Muscle layer of duodenum (tissue), 2 donors: ENCODE measurements around the gene UBR4.

ENCODE experiments used
- H3K27ac ChIP-seq: one replicate; pipeline ENCODE4 v1.7.0; 2013; ENCODE audit warnings: mild to moderate bottlenecking, low read length
- H3K27me3 ChIP-seq: one replicate; pipeline ENCODE4 v1.7.0; 2013; ENCODE audit warnings: low read depth, mild to moderate bottlenecking, control low read depth, low read length
- H3K36me3 ChIP-seq, 2 donors: one replicate each; pipeline ENCODE4 v1.7.0; 2013; ENCODE audit warnings: low read length in 2 of 2, control low read depth in 1 of 2, mild to moderate bottlenecking in 1 of 2; ENCODE audit not compliant: insufficient read depth in 2 of 2, control insufficient read depth in 1 of 2
- H3K4me1 ChIP-seq, 2 donors: one replicate each; pipeline ENCODE4 v1.7.0; 2013; ENCODE audit warnings: low read length in 2 of 2, mild to moderate bottlenecking in 2 of 2, control low read depth in 1 of 2, moderate library complexity in 1 of 2; ENCODE audit not compliant: insufficient read depth in 2 of 2, control insufficient read depth in 1 of 2
- H3K4me3 ChIP-seq, 2 donors: one replicate each; pipeline ENCODE4 v1.7.0; 2013; ENCODE audit warnings: low read length in 2 of 2, low read depth in 1 of 2, mild to moderate bottlenecking in 1 of 2
- H3K9me3 ChIP-seq, 2 donors: one replicate each; pipeline ENCODE4 v1.7.0; 2013; ENCODE audit warnings: low read length in 2 of 2, control low read depth in 1 of 2, mild to moderate bottlenecking in 1 of 2; ENCODE audit not compliant: control insufficient read depth in 1 of 2
- donor health status: healthy.

The UBR4 gene

GRCh38 chr1:19070197-19070651 lies 139.8 kb downstream of the UBR4 start:
- no peak overlapping the region for H3K27ac ChIP-seq
- no peaks in the 10 kb centered on the region for H3K9me3 ChIP-seq
- H3K27me3 ChIP-seq, result no peaks in the 10 kb centered on the region
- peaks cover 4 to 13% of the 10 kb centered on the region in 2 donors for H3K4me1 ChIP-seq
- peaks cover 21 to 29% of the 10 kb centered on the region in 2 donors for H3K36me3 ChIP-seq
- no peak overlapping the region for H3K4me3 ChIP-seq

- H3K36me3 ChIP-seq, result peaks cover 6 to 15% of the 10 kb centered on the region in 2 donors
- no peaks in the 10 kb centered on the region for H3K9me3 ChIP-seq
- no peak overlapping the region for H3K27ac ChIP-seq
- H3K4me1 ChIP-seq, result peaks cover 4 to 9% of the 10 kb centered on the region in 2 donors
- no peaks in the 10 kb centered on the region for H3K27me3 ChIP-seq
- H3K4me3 ChIP-seq, result no peak overlapping the region
Observed at GRCh38 chr1:19068639-19069276, 141.3 kb downstream of the UBR4 start.

GRCh38 chr1:19067912-19068638 lies 142.0 kb downstream of the UBR4 start:
- Histone ChIP-seq H3K27ac (no peak overlapping the region), H3K9me3 (no peaks in the 10 kb centered on the region), H3K4me1 (peaks cover 4 to 9% of the 10 kb centered on the region in 2 donors), H3K36me3 (peaks cover 0 to 8% of the 10 kb centered on the region in 2 donors), H3K27me3 (no peaks in the 10 kb centered on the region), H3K4me3 (no peak overlapping the region)

- peaks cover 4 to 9% of the 10 kb centered on the region in 2 donors for H3K4me1 ChIP-seq
- H3K36me3 ChIP-seq, result peaks cover 0 to 1% of the 10 kb centered on the region in 2 donors
- H3K4me3 ChIP-seq, result no peak overlapping the region
- no peaks in the 10 kb centered on the region for H3K27me3 ChIP-seq
- H3K27ac ChIP-seq, result no peak overlapping the region
- H3K9me3 ChIP-seq, result no peaks in the 10 kb centered on the region
Observed at GRCh38 chr1:19067182-19067911, 142.7 kb downstream of the UBR4 start.

GRCh38 chr1:19066874-19067181 lies 143.2 kb downstream of the UBR4 start:
- H3K27me3 ChIP-seq, result no peaks in the 10 kb centered on the region
- peaks cover 4 to 9% of the 10 kb centered on the region in 2 donors for H3K4me1 ChIP-seq
- no peaks in the 10 kb centered on the region for H3K36me3 ChIP-seq
- no peak overlapping the region for H3K27ac ChIP-seq
- no peaks in the 10 kb centered on the region for H3K9me3 ChIP-seq
- no peak overlapping the region for H3K4me3 ChIP-seq

- Histone ChIP-seq H3K27ac (no peak overlapping the region), H3K27me3 (no peaks in the 10 kb centered on the region), H3K9me3 (no peaks in the 10 kb centered on the region), H3K4me1 (peaks cover 4 to 9% of the 10 kb centered on the region in 2 donors), H3K36me3 (no peaks in the 10 kb centered on the region), H3K4me3 (no peak overlapping the region)
Observed at GRCh38 chr1:19066248-19066873, 143.7 kb downstream of the UBR4 start.

- no peaks in the 10 kb centered on the region for H3K9me3 ChIP-seq
- no peaks in the 10 kb centered on the region for H3K36me3 ChIP-seq
- no peak overlapping the region for H3K4me3 ChIP-seq
- H3K4me1 ChIP-seq, result peaks cover 4 to 9% of the 10 kb centered on the region in 2 donors
- H3K27me3 ChIP-seq, result no peaks in the 10 kb centered on the region
- H3K27ac ChIP-seq, result no peak overlapping the region
Observed at GRCh38 chr1:19065526-19066247, 144.4 kb downstream of the UBR4 start.

GRCh38 chr1:19064906-19065450 lies 145.1 kb downstream of the UBR4 start:
- H3K27me3 ChIP-seq, result no peaks in the 10 kb centered on the region
- H3K9me3 ChIP-seq, result no peaks in the 10 kb centered on the region
- no peaks in the 10 kb centered on the region for H3K36me3 ChIP-seq
- no peak overlapping the region for H3K27ac ChIP-seq
- peaks cover 4 to 9% of the 10 kb centered on the region in 2 donors for H3K4me1 ChIP-seq
- H3K4me3 ChIP-seq, result no peak overlapping the region

- Histone ChIP-seq H3K4me1 (peaks cover 4 to 9% of the 10 kb centered on the region in 2 donors), H3K27ac (no peak overlapping the region), H3K4me3 (no peak overlapping the region), H3K9me3 (no peaks in the 10 kb centered on the region), H3K36me3 (no peaks in the 10 kb centered on the region), H3K27me3 (no peaks in the 10 kb centered on the region)
Observed at GRCh38 chr1:19063122-19063521, 146.9 kb downstream of the UBR4 start.

- Histone ChIP-seq H3K36me3 (no peaks in the 10 kb centered on the region), H3K27me3 (no peaks in the 10 kb centered on the region), H3K9me3 (no peaks in the 10 kb centered on the region), H3K4me3 (no peak overlapping the region), H3K27ac (no peak overlapping the region), H3K4me1 (peaks cover 4 to 9% of the 10 kb centered on the region in 2 donors)
Observed at GRCh38 chr1:19062258-19063029, 147.6 kb downstream of the UBR4 start.
